Peyer's patch (tissue), 4 donors: Measurements from ENCODE around the gene CPED1.

ENCODE experiments used
- POLR2A ChIP-seq, 2 donors: fragments of 450-650 bp; IDR thresholded peaks; one replicate each; pipeline ENCODE4 v1.5.1; 2017; ENCODE audit warnings: antibody characterized with exemption in 2 of 2, mild to moderate bottlenecking in 2 of 2, moderate library complexity in 2 of 2
- TF ChIP-seq, protein P1 (sequence below), 6 experiments: fragments of 450-650 bp in 4 of 6; fragments of 200-600 bp in 2 of 6; sonication (generic) in 1 of 6; IDR thresholded peaks; one replicate each; pipeline ENCODE4 v1.5.1; 2017 to 2019; ENCODE audit warnings: antibody characterized with exemption in 6 of 6, mild to moderate bottlenecking in 3 of 6, moderate library complexity in 1 of 6

DNA sequence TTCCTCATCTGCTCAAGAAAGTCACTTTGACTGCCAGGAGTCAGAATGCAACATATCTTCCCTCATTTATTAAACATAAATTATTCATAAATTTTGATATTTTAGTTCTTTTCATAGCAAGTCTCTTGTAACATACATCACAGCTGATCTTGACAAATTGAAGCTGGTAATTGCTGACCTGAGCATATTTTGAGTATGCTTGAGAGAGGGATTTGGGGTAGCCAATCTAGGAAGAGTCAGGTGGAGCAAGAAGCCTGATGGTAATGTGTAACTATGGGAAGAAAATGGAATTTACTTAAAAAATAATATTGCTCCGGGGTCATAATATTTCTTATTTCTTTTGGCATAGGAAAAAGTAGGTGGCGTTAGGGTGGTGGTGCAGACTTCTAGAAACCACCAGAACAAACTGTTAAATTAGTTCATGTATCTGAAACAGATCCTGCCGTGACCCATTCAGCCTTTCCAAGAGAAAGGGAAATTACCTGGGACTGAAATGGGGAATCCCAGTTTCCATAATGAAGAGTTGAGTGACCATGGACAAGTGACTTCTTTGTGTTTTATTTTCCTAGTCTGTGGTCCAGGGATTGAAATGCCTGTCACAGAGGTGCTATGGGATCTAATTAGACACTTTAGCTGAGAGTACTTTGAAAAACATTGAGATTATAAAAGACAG is 12.9 kb downstream of the CPED1 start:
- TF ChIP-seq, protein P1, sequence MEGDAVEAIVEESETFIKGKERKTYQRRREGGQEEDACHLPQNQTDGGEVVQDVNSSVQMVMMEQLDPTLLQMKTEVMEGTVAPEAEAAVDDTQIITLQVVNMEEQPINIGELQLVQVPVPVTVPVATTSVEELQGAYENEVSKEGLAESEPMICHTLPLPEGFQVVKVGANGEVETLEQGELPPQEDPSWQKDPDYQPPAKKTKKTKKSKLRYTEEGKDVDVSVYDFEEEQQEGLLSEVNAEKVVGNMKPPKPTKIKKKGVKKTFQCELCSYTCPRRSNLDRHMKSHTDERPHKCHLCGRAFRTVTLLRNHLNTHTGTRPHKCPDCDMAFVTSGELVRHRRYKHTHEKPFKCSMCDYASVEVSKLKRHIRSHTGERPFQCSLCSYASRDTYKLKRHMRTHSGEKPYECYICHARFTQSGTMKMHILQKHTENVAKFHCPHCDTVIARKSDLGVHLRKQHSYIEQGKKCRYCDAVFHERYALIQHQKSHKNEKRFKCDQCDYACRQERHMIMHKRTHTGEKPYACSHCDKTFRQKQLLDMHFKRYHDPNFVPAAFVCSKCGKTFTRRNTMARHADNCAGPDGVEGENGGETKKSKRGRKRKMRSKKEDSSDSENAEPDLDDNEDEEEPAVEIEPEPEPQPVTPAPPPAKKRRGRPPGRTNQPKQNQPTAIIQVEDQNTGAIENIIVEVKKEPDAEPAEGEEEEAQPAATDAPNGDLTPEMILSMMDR (IDR thresholded peaks at IDR 0.05) = no peak
- no peak for TF ChIP-seq POLR2A (IDR thresholded peaks at IDR 0.05)
